ENCODE measurements around the gene KIAA2012.

Gene KIAA2012

DNA sequence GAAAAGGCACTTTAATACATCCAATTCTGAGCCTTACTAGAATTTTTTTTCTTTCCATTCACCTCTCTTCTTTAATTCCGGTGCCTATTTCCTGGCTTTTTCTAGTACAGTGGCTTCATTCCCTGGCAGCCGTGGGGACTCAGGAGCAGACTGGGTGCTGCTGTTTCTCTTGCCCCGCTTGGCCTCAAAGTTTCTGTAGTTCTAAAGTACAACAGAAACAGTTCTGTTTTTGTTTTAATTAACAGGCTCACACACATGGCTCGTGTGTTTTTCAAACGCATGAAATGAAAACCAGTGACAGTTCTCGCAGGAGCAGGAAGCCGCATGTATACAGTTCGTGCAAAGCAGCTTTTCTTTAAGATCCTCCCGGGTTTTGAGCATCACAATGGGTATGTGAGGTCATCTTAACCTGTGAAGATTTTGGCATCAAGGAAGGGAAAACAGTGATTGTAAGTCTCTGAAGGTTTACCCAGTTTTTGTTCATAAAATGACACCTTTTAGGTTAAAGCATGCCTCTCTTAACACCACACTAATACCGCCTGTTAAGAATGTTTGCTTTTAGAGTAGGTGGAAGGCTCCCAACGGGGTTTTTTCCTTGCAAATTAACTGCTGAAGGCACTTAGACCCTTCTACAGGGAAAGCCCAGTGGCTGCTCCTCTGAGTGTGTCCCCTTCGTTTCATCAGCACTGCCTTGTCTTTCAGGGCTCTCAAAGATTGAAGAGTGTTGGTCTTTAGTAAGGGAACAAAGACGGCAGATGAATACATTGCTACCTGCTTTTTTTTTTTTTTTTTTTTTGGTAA is 33.6 kb upstream of the KIAA2012 start:
- CTCF ChIA-PET, result no interaction called here
- peak overlapping the region; percentile 12; the same call in 1 of the 2 replicates for H3K27ac ChIP-seq (ENCODE audit: extremely low read depth, low read depth, low read length)
- TF ChIP-seq YY1 (tag by site-specific recombination; IDR thresholded peaks at IDR 0.05), result no peak
- TF ChIP-seq, protein P1, sequence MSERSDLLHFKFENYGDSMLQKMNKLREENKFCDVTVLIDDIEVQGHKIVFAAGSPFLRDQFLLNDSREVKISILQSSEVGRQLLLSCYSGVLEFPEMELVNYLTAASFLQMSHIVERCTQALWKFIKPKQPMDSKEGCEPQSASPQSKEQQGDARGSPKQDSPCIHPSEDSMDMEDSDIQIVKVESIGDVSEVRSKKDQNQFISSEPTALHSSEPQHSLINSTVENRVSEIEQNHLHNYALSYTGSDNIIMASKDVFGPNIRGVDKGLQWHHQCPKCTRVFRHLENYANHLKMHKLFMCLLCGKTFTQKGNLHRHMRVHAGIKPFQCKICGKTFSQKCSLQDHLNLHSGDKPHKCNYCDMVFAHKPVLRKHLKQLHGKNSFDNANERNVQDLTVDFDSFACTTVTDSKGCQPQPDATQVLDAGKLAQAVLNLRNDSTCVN (tag by site-specific recombination; optimal IDR thresholded peaks at IDR 0.05), result no peak
- TF ChIP-seq, protein P2, sequence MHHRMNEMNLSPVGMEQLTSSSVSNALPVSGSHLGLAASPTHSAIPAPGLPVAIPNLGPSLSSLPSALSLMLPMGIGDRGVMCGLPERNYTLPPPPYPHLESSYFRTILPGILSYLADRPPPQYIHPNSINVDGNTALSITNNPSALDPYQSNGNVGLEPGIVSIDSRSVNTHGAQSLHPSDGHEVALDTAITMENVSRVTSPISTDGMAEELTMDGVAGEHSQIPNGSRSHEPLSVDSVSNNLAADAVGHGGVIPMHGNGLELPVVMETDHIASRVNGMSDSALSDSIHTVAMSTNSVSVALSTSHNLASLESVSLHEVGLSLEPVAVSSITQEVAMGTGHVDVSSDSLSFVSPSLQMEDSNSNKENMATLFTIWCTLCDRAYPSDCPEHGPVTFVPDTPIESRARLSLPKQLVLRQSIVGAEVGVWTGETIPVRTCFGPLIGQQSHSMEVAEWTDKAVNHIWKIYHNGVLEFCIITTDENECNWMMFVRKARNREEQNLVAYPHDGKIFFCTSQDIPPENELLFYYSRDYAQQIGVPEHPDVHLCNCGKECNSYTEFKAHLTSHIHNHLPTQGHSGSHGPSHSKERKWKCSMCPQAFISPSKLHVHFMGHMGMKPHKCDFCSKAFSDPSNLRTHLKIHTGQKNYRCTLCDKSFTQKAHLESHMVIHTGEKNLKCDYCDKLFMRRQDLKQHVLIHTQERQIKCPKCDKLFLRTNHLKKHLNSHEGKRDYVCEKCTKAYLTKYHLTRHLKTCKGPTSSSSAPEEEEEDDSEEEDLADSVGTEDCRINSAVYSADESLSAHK (tag by site-specific recombination; IDR thresholded peaks at IDR 0.05), result peak; percentile 93
- TF ChIP-seq OSR2 (tag by site-specific recombination; IDR thresholded peaks at IDR 0.05), result peak; percentile 6; the same call in 1 of the 2 replicates
- peak; percentile 80; the same call in 1 of the 2 replicates for TF ChIP-seq ZNF792 (tag by site-specific recombination; IDR thresholded peaks at IDR 0.05)

DNA sequence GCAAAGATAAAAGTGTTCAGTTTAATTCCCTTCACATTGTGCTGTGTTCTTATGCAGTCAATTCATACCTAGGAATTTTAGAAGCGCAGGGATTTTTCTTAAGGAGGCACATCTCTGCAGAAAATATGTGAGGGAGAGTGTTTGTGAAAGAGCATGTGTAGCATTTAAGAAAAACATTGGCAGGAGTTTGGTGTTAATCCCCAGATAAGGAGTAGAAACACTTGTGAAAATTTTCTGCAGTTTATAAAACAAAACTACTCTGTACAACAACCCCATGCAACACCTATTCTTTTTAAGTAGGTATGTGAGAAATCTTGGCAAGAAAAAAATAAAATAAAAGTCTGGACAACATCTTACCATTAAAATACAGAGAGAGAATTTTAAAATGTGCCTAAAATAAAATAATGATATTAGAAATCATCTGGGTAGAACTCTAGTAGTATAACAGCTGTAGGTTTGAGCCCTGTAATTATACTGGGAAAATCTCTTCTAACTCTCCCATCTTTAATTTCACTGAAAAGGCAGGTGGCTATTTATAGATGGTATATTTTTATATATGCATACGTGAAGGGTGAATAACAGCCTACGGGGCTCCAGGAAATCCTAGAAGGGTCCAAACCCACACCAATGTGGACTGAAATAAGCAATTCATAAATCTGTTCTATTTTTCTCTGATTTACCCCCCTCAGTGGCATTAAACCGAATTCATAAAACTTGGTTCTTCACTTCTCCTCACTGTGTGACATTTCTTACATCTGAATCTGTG is 32.8 kb upstream of the KIAA2012 start:
- TF ChIP-seq, protein P3, sequence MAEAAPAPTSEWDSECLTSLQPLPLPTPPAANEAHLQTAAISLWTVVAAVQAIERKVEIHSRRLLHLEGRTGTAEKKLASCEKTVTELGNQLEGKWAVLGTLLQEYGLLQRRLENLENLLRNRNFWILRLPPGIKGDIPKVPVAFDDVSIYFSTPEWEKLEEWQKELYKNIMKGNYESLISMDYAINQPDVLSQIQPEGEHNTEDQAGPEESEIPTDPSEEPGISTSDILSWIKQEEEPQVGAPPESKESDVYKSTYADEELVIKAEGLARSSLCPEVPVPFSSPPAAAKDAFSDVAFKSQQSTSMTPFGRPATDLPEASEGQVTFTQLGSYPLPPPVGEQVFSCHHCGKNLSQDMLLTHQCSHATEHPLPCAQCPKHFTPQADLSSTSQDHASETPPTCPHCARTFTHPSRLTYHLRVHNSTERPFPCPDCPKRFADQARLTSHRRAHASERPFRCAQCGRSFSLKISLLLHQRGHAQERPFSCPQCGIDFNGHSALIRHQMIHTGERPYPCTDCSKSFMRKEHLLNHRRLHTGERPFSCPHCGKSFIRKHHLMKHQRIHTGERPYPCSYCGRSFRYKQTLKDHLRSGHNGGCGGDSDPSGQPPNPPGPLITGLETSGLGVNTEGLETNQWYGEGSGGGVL (tag by site-specific recombination; IDR thresholded peaks at IDR 0.05), result no peak
- TF ChIP-seq ZBTB21 (tag by site-specific recombination; IDR thresholded peaks at IDR 0.05), result no peak
- TF ChIP-seq, protein P4, sequence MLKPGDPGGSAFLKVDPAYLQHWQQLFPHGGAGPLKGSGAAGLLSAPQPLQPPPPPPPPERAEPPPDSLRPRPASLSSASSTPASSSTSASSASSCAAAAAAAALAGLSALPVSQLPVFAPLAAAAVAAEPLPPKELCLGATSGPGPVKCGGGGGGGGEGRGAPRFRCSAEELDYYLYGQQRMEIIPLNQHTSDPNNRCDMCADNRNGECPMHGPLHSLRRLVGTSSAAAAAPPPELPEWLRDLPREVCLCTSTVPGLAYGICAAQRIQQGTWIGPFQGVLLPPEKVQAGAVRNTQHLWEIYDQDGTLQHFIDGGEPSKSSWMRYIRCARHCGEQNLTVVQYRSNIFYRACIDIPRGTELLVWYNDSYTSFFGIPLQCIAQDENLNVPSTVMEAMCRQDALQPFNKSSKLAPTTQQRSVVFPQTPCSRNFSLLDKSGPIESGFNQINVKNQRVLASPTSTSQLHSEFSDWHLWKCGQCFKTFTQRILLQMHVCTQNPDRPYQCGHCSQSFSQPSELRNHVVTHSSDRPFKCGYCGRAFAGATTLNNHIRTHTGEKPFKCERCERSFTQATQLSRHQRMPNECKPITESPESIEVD (tag by site-specific recombination; IDR thresholded peaks at IDR 0.05), result peak; percentile 14; the same call in 1 of the 2 replicates
- no peak for TF ChIP-seq SALL2 (tag by site-specific recombination; IDR thresholded peaks at IDR 0.05; ENCODE audit: borderline replicate concordance)
- TF ChIP-seq HOXD13 (CRISPR knock-in tag; IDR thresholded peaks at IDR 0.05; ENCODE audit: borderline replicate concordance), result no peak
- no peak for TF ChIP-seq ZNF221 (tag by site-specific recombination; IDR thresholded peaks at IDR 0.05; ENCODE audit: borderline replicate concordance)
- Histone ChIP-seq H3K36me3 (ENCODE audit: control insufficient read depth in 2 of 2, insufficient read depth in 1 of 2, low read length in 2 of 2) (peaks cover 0 to 8% of the 10 kb centered on the region in 2 experiments; a peak in 1 of 3 replicates), H3K27ac (ENCODE audit: extremely low read depth, low read depth, low read length) (no peak overlapping the region), H3K4me3 (ENCODE audit: low read depth, low read length) (no peak overlapping the region), H3K9me3 (ENCODE audit: control insufficient read depth, insufficient read depth, low read depth, low read length) (no peaks in the 10 kb centered on the region), H3K4me1 (ENCODE audit: control insufficient read depth, insufficient read depth, low read length) (peaks cover 25% of the 10 kb centered on the region)
- ChIA-PET POLR2A (interaction anchor here (0.7 kb wide), 1 partner anchor 55 kb away, joined by 3 read pairs; no protein-coding TSS in a partner anchor), CTCF (interaction anchor here (0.7 kb wide), 2 partner anchors 133 to 619 kb away, joined by 4 read pairs; no protein-coding TSS in a partner anchor)

More for the DNA sequence above, 33.6 kb upstream of the KIAA2012 start:
- no peaks in the 10 kb centered on the region for H3K9me3 ChIP-seq (ENCODE audit: control insufficient read depth, insufficient read depth, low read depth, low read length)
- POLR2A ChIA-PET, result no interaction called here
- no peak overlapping the region for H3K4me3 ChIP-seq (ENCODE audit: low read depth, low read length)
- H3K36me3 ChIP-seq (ENCODE audit: control insufficient read depth in 2 of 2, insufficient read depth in 1 of 2, low read length in 2 of 2), result peaks cover 0 to 10% of the 10 kb centered on the region in 2 experiments; a peak in 1 of 3 replicates
- peaks cover 25% of the 10 kb centered on the region for H3K4me1 ChIP-seq (ENCODE audit: control insufficient read depth, insufficient read depth, low read length)
